Ramos (cell line): Measurements from ENCODE around the gene SEMA4F.

Experiments used
- in situ Hi-C: fragments of 300-500 bp; cut with MboI; formaldehyde crosslinking; loops from one replicate; pipeline ENCODE4 v1.14.3; 2022; ENCODE audit warnings: low sequenced_read_pairs; ENCODE audit not compliant: unreplicated experiment

SEMA4F gene

DNA sequence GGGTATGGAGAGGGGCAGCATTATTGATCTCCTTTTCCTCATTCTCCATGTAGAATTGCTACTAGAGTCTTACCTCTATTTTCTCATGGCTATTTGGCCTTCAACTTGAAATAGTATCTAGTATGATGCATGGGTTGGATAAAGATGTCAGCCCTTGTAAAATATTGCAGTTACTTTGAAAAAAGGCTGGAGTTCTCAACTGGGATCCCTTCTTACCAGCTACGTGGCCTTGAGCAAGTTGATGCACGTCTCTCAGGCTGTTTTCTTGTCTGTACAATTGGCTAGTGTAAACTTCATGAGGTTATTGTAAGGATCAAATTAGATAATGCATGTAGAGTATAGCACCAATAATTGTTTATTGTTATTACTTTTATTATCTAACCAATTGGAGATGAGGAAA is 50.2 kb downstream of the SEMA4F start:
- in situ Hi-C loops, result no loop called here

DNA sequence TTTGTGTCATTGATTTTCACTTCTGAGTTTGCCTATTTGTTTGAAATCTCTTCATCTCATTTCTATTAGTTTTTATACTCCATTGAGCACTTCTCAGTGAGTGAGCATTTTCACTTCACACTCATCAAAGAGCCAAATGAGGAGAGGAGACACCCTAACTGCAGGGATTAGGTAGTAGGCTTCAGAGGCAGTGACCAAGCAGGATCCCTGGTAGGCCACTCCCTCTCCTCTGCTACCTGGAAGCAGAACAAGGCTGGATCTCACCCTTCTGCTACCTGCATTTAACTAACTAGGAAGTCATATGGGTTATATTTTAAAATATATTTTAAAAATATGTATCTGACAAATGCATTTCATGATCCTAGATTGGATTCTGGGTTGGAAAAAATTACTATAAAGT is 52.7 kb downstream of the SEMA4F start:
- in situ Hi-C loops, result loop anchor here (5.0 kb wide), 1 partner anchor 171 kb away; no protein-coding TSS in a partner anchor

DNA sequence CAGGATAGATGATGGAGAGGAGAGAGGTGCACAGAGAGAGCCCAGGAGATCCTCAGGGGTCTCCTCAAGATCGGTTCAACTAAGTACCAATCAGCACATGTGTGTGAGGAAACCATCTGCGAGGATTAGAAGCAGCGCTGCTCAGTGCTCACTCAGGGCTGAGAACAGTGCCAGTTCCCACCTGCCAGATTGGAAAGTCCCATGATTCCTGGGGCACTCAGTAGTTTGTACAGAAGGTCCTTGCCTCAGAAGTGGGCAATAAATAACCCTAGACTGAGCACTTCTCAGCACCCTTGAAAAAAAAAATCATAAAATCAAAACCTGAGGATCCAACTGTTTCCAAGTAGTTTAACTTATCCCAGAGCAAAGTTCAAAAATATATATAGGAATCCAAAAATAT is 53.8 kb downstream of the SEMA4F start:
- in situ Hi-C loops, result loop anchor here (5.0 kb wide), 1 partner anchor 169 kb away; no protein-coding TSS in a partner anchor

DNA sequence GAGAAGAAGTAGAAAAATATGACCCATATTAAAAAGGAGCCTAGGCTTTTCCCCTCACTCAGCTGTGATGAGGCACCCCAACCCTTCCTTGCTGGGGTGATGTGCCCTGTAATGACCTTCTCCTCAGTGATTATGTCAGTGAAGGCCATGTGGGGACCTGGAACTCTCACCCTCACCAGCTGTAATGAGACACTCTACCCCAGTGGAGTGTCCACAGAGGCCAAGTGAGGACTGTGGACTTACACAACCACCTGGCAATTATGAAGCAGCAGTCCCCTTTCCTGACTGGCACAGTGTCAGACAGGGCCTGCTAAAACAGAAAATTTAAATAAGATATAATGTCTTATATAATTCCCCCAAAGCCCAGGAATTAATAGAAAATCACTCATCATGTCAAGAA is 54.2 kb downstream of the SEMA4F start:
- in situ Hi-C loops, result loop anchor here (5.0 kb wide), 1 partner anchor 169 kb away; no protein-coding TSS in a partner anchor

- in situ Hi-C loops, result loop anchor here (5.0 kb wide), 1 partner anchor 168 kb away; no protein-coding TSS in a partner anchor
These were observed 54.8 kb downstream of the SEMA4F start for GRCh38 chr2:74708883-74709282.

DNA sequence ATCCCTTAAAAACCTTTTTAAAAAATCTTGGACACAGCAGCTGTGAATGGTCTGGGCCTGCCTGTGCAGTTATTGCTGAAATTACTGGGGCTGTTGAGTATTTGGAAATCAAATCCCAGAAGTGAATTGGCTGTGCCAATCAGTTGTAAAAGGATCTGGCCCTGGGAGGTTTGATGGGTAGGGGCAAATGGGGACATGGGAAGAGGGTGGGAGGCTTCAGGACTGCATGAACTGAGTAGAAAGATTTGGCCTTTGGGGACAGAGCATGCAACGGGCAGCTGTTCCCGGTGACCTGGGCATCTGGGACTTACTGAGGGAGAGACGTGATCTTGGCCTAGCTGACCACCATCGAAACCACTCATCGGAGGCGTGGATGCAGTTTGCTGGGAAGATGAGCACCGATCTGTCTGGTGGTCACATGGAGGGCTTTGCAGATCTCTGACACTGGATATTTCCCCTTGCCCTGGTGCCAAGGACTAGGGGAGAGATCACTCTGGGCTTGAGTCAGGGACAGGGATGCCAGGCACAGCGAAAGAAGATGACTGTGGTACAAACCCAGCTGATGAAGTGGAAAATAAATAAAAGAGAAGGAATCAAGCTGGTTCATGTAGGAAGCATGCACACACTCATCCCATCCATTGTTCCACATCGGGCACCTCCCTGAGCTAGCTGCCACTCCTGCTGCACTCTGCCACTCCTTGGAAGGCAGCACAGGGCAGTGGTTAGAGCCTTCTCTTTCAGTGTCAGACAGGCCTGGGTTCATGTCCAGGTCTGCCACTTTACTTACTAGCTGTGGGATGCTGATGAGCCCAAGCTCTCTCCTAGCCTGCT is 58.4 kb downstream of the SEMA4F start:
- in situ Hi-C loops, result no loop called here

GRCh38 chr2:74714691-74715080 is 60.6 kb downstream of the SEMA4F start:
- in situ Hi-C loops, result no loop called here

DNA sequence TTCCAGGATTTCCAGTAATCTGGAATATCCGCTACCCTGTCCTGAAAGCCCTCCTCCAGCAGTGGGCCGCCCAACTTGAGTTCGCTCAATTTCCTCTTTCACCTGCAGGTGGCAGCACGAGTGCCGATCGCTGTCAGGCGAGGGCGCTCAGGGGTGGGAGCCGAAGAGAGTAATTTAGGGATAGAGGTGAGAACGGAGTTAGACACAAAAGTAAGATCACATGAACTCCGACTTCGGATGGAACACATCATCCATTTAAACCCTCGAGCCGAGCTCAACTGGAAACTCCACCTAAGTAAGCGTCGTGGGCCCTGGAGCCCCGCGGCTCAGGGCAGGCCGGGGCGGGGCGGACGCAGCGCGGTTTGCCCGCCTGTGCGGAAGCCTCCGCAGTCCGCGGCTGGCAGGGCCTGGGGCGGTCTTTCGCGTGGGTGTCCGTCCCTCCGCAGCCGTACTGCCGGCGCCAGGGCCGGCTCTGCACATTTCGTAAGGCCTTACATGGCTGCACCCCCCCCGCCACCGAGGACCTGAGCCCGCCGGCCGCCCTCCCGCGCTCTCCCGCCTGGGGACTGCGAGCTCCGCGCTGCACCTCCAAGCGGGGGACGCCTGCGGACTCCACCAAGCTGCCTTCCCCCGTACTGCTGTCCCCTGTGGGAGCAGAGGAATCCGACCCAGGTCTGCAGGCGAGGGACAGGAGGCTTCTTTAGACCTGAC is 61.2 kb downstream of the SEMA4F start:
- in situ Hi-C loops, result no loop called here

DNA sequence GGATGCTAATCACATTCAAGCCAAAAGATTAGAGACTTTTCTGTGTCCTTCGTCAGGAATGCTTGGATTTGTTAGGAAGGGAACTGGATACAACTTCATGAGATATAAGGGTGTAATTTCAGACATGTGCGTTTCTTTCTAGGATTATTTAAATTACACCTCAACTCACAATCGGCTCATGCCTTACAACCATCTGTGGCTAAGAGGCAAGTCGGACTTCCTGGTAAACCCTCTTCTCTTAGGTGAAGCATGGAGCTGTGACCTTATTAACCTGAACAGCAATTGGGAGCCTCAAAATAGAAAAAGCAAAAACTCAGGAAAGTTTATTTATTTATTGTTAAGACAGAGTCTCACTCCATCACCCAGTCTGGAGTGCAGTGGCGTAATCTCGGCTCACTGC is 61.8 kb downstream of the SEMA4F start:
- in situ Hi-C loops, result no loop called here

DNA sequence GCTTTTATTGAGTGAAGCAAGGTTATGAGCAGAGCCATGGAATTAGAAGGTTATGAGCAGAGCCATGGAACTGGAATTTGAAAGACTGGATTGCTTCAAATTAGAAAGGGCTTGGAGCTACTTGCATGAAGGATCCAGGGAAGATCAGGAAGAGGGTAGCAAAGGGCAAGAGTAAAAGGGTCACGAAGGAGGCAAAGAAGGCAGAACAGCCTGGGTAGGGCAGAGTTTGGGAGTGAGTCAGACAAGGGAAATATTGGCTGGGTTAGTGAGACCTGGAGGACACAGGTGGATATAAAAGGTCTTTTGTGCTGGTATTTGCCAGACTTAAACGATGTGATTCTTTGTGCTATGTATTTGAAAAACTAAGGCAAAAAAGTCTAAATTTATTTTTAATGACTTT is 65.0 kb downstream of the SEMA4F start:
- in situ Hi-C loops, result no loop called here

GRCh38 chr2:74721316-74721715 is 67.3 kb downstream of the SEMA4F start:
- in situ Hi-C loops, result no loop called here

DNA sequence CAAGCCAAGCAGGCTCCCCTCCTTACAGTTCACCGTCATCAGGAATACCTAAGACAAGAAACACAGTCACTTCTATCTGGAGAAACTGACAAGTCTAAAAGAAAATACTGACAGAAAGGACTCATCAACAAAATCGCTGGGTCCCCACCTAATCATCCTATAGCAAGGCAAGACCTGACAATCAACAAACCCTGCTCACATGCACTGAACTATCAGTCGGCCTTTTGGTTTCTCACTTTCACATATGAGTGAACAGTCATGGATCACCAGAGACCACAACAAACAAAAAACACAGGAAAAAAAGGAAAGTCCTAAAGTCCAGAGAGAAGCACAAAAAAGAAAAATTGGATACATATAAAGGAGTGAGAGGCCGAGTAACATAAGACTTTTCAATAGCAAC is 70.4 kb downstream of the SEMA4F start:
- in situ Hi-C loops, result no loop called here

DNA sequence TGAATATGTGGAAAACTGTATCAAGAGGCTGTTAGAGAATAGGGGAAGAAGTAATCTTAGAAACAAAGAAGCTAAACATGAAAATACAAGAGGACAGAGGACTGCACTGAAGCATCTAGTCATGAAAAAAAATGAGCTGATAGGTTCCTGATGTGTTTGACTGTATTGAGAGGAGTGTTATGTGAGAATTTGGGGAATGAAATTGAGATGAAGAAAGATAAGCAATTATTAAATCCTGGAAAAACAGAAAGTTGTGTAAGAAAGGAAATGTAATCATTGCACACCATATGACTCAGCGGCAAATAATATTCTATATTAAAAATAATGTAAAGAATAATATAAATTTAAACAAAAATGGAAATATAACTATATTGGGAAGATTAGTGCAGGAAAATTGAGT is 71.2 kb downstream of the SEMA4F start:
- in situ Hi-C loops, result no loop called here

DNA sequence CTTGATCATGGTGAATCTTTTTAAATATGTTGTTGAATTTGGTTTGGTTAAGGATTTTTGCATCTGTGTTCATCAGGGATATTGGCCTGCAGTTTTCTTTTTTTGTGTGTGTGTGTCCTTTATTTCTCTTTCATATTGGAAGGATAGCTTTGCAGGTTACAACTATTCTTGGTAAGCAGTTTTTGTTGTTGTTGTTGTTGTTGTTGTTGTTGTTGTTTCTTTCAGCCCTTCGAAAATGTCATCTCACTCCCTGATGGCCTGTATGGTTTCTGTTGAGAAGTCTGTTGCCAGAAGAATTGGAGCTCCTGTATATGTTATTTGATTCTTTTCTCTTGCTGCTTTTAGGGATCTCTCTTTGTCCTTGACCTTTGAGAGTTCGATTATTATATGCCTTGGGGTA is 74.8 kb downstream of the SEMA4F start:
- in situ Hi-C loops, result no loop called here

DNA sequence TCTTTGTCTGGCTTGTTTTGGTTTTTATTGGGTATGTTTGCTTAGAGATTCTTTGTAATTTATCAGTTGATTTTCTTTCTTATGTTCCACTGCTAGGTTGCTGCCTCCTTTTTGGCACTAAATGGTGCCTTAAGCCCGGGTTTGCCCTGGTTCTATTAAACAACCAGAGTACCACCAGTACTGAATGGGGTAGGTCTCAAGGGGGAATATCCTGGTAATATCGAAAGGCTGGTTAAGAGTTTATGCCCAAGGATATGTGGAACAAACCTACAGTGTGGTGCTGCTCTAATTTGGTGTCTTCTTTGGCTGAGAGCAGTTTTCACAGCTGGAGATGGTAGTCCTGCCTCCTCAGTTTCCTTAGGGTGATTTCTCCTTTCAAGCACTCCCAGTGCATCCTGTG is 76.5 kb downstream of the SEMA4F start:
- in situ Hi-C loops, result no loop called here
